Smooth muscle cell (in vitro differentiated cells): ENCODE measurements around the gene DPP6. TPM values are rescaled to one million over a fixed set of nuclear protein-coding genes. Genes with fewer than 3 reads are reported as not detected.

Experiments
- DNase-seq: peaks from one replicate; lab custom pipeline; 2025; ENCODE audit not compliant: unreplicated experiment; lab: John Stamatoyannopoulos, UW
- H2AFZ ChIP-seq: fragments of 200-600 bp; sonication (generic); 2 replicates; pipeline ENCODE4 v1.6.0; 2016; ENCODE audit warnings: antibody characterized with exemption, low read depth, mild to moderate bottlenecking
- H3F3A ChIP-seq: fragments of 200-600 bp; sonication (generic); 2 replicates; pipeline ENCODE4 v1.6.0; 2017; ENCODE audit warnings: antibody characterized with exemption, low read depth
- H3K27ac ChIP-seq: fragments of 200-600 bp; sonication (generic); 2 replicates; pipeline ENCODE4 v1.5.1; 2016; ENCODE audit warnings: low read depth, mild to moderate bottlenecking
- H3K27me3 ChIP-seq: fragments of 200-600 bp; sonication (generic); 2 replicates; pipeline ENCODE4 v1.6.1; 2016; ENCODE audit warnings: low read depth, mild to moderate bottlenecking
- H3K36me3 ChIP-seq: fragments of 200-600 bp; sonication (generic); 2 replicates; pipeline ENCODE4 v1.5.1; 2016; ENCODE audit warnings: low read depth
- H3K4me1 ChIP-seq: fragments of 200-600 bp; sonication (generic); 2 replicates; pipeline ENCODE4 v1.5.1; 2016; ENCODE audit warnings: low read depth
- H3K4me2 ChIP-seq: fragments of 200-600 bp; sonication (generic); 2 replicates; pipeline ENCODE4 v1.6.0; 2016; ENCODE audit warnings: mild to moderate bottlenecking
- H3K4me3 ChIP-seq: fragments of 200-600 bp; sonication (generic); 2 replicates; pipeline ENCODE4 v1.5.1; 2016; ENCODE audit warnings: mild to moderate bottlenecking
- H3K79me2 ChIP-seq: fragments of 200-600 bp; sonication (generic); 2 replicates; pipeline ENCODE4 v1.6.0; 2016; ENCODE audit warnings: low read depth, mild to moderate bottlenecking
- H3K9ac ChIP-seq: fragments of 200-600 bp; sonication (generic); 2 replicates; pipeline ENCODE4 v1.6.0; 2016; ENCODE audit warnings: low read depth
- H3K9me3 ChIP-seq: fragments of 200-600 bp; sonication (generic); replicated peaks from 2 replicates; pipeline ENCODE4 v1.5.1; 2016; ENCODE audit warnings: low read depth
- H4K20me1 ChIP-seq: fragments of 200-600 bp; sonication (generic); 2 replicates; pipeline ENCODE4 v1.6.0; 2016; ENCODE audit warnings: low read depth
- WGBS: methylation state at CpG from one replicate; pipeline ENCODE4 v1.1.7; 2016; ENCODE audit warnings: low lambda C conversion rate; 5-methylcytosine and 5-hydroxymethylcytosine counted together
- polyA plus RNA-seq: library from polyadenylated mRNA; unstranded; fragments of >200 nt; fragmentation: Nextera tagmentation; extraction: Ambion mirVana; gene quantifications from 2 replicates; pipeline ENCODE4 v1.2.1, GENCODE V29; 2016
- total RNA-seq: library from RNA; depleted of rRNA; stranded (reverse); fragments of >200 nt; gene quantifications from 2 replicates; pipeline ENCODE4 v1.2.3, GENCODE V29; 2014
- TF ChIP-seq, protein P1 (sequence below): fragments of 200-600 bp; sonication (generic); IDR thresholded peaks from 2 replicates; pipeline ENCODE4 v1.5.1; 2017; ENCODE audit warnings: borderline replicate concordance, mild to moderate bottlenecking, antibody characterized with exemption; ENCODE audit not compliant: insufficient read depth, poor library complexity, severe bottlenecking

The DPP6 gene
- total and polyA plus RNA-seq, 2 experiments from 2014 or later = 0.72 TPM; not detected in 1

DNA sequence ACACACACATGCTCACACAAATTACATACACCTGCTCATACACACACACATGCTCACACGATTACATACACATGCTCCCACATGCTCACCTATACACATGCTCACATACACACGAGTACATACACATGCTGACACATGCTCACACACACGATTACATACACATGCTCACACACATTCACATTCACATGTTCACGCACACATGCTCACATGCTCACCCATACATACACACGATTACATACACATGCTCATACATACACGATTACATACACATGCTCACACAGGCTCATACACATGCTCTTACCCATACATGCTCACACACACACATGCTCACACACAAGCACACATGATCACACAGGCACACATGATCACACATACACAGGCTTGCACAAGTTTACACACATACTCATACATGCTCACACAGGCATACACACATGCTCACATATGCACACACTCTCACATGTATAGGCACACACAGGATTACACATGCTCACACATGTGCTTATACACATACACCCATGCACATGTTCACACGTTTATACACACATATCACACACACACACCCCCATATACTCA lies 832.2 kb downstream of the DPP6 start:
- TF ChIP-seq, protein P1, sequence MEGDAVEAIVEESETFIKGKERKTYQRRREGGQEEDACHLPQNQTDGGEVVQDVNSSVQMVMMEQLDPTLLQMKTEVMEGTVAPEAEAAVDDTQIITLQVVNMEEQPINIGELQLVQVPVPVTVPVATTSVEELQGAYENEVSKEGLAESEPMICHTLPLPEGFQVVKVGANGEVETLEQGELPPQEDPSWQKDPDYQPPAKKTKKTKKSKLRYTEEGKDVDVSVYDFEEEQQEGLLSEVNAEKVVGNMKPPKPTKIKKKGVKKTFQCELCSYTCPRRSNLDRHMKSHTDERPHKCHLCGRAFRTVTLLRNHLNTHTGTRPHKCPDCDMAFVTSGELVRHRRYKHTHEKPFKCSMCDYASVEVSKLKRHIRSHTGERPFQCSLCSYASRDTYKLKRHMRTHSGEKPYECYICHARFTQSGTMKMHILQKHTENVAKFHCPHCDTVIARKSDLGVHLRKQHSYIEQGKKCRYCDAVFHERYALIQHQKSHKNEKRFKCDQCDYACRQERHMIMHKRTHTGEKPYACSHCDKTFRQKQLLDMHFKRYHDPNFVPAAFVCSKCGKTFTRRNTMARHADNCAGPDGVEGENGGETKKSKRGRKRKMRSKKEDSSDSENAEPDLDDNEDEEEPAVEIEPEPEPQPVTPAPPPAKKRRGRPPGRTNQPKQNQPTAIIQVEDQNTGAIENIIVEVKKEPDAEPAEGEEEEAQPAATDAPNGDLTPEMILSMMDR = no peak
- 90% methylated on average over 7 of the region's 7 CpGs for WGBS

DNA sequence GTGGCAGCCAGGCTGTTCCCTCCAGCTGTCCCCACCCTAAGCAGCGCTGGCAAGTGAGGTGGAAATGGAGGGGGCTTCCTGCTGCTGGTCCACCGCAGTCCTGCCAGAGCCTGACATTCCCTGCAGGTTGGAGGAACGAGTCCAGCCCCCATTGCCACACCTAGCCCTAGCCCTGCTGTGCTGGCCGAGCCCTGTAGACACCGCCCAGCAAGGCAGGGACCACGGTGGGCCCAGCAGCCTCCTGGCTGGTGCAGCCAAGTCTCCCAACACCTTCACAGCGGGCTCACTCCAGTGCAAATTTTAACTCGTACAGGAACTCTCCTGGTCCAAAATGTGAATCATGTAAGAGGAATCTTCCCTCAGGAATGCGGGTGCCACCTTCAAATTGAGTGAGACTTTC lies 834.4 kb downstream of the DPP6 start:
- H3K27me3 ChIP-seq = no peaks in the 10 kb centered on the region
- H4K20me1 ChIP-seq = no peaks in the 10 kb centered on the region
- H3K4me1 ChIP-seq = no peaks in the 10 kb centered on the region
- no peak overlapping the region for H2AFZ ChIP-seq
- no peak overlapping the region for H3K9ac ChIP-seq
- no peak overlapping the region for H3K4me2 ChIP-seq
- TF ChIP-seq, protein P1 = no peak
- WGBS = 80% methylated on average over 9 of the region's 9 CpGs
- no peaks in the 10 kb centered on the region for H3K79me2 ChIP-seq
- H3K27ac ChIP-seq = no peak overlapping the region
- H3K4me3 ChIP-seq = no peak overlapping the region
- no peaks in the 10 kb centered on the region for H3K9me3 ChIP-seq
- H3K36me3 ChIP-seq = no peaks in the 10 kb centered on the region
- no peaks in the 10 kb centered on the region for H3F3A ChIP-seq
- no peak for DNase-seq

More for the DNA sequence above, 832.2 kb downstream of the DPP6 start:
- Histone ChIP-seq H3F3A (no peaks in the 10 kb centered on the region), H3K9me3 (no peaks in the 10 kb centered on the region), H3K79me2 (no peaks in the 10 kb centered on the region), H3K27ac (no peak overlapping the region), H3K4me2 (no peak overlapping the region), H3K27me3 (no peaks in the 10 kb centered on the region), H3K4me1 (no peaks in the 10 kb centered on the region), H3K9ac (no peak overlapping the region), H4K20me1 (no peaks in the 10 kb centered on the region), H3K4me3 (no peak overlapping the region), H2AFZ (no peak overlapping the region), H3K36me3 (no peaks in the 10 kb centered on the region)
- DNase-seq = no peak

- H3K36me3 ChIP-seq = no peaks in the 10 kb centered on the region
- H3K4me1 ChIP-seq = no peaks in the 10 kb centered on the region
- TF ChIP-seq, protein P1 = no peak
- WGBS = 78% methylated on average over 3 of the region's 3 CpGs
- H3K4me2 ChIP-seq = no peak overlapping the region
- H3K79me2 ChIP-seq = no peaks in the 10 kb centered on the region
- H3K27me3 ChIP-seq = no peaks in the 10 kb centered on the region
- no peak overlapping the region for H3K9ac ChIP-seq
- DNase-seq = no peak
- H4K20me1 ChIP-seq = no peaks in the 10 kb centered on the region
- H3K27ac ChIP-seq = no peak overlapping the region
- H3K9me3 ChIP-seq = no peaks in the 10 kb centered on the region
- H2AFZ ChIP-seq = no peak overlapping the region
- no peak overlapping the region for H3K4me3 ChIP-seq
- no peaks in the 10 kb centered on the region for H3F3A ChIP-seq
Measured at GRCh38 chr7:154888690-154889089, 836.5 kb downstream of the DPP6 start.

- Histone ChIP-seq H3K36me3 (no peaks in the 10 kb centered on the region), H4K20me1 (no peaks in the 10 kb centered on the region), H3K4me2 (no peak overlapping the region), H3F3A (no peaks in the 10 kb centered on the region), H3K4me3 (no peak overlapping the region), H3K27ac (no peak overlapping the region), H3K79me2 (no peaks in the 10 kb centered on the region), H3K4me1 (no peaks in the 10 kb centered on the region), H2AFZ (no peak overlapping the region), H3K9ac (no peak overlapping the region), H3K9me3 (no peaks in the 10 kb centered on the region), H3K27me3 (no peaks in the 10 kb centered on the region)
- 81% methylated on average over 28 of the region's 28 CpGs for whole genome bisulfite sequencing
- no peak for DNase-seq
- TF ChIP-seq, protein P1 = no peak
Measured at GRCh38 chr7:154892459-154892858, 840.3 kb downstream of the DPP6 start.
